BE2C (cell line): ENCODE results near the gene C1orf159.

Source experiments
- DNase-seq: peaks from one replicate; pipeline ENCODE4 v3.0.0-alpha.2; 2020
- H3K27me3 ChIP-seq: fragments of 250-450 bp; sonication (Bioruptor Pico); 2 replicates; pipeline ENCODE4 v1.5.1; 2020; ENCODE audit warnings: mild to moderate bottlenecking
- H3K36me3 ChIP-seq: fragments of 250-450 bp; sonication (Bioruptor Pico); 2 replicates; pipeline ENCODE4 v1.5.1; 2020; ENCODE audit warnings: mild to moderate bottlenecking
- H3K4me1 ChIP-seq: fragments of 250-450 bp; sonication (Bioruptor Pico); 2 replicates; pipeline ENCODE4 v1.5.1; 2020
- H3K4me3 ChIP-seq: 2 replicates; pipeline ENCODE4 v1.5.1; 2011; ENCODE audit warnings: low read depth, low read length
- H3K9me3 ChIP-seq: fragments of 250-450 bp; sonication (Bioruptor Pico); 2 replicates; pipeline ENCODE4 v1.5.1; 2020
- CTCF ChIP-seq: IDR thresholded peaks from 2 replicates; pipeline ENCODE4 v1.5.1; 2012; ENCODE audit warnings: mild to moderate bottlenecking, low read depth, low read length

Gene C1orf159

GRCh38 chr1:1034439-1034781, 81.5 kb downstream of the C1orf159 start:
- H3K27me3 ChIP-seq = peaks cover 29% of the 10 kb centered on the region
- H3K4me3 ChIP-seq = no peak overlapping the region
- TF ChIP-seq CTCF = no peak
- H3K9me3 ChIP-seq = no peaks in the 10 kb centered on the region
- H3K4me1 ChIP-seq = peaks cover 5% of the 10 kb centered on the region
- no peaks in the 10 kb centered on the region for H3K36me3 ChIP-seq
- peak; percentile 54 for DNase-seq

GRCh38 chr1:1033731-1034438, 82.0 kb downstream of the C1orf159 start:
- no peak overlapping the region for H3K4me3 ChIP-seq
- no peaks in the 10 kb centered on the region; the same call in 1 of the 2 replicates for H3K4me1 ChIP-seq

GRCh38 chr1:1033009-1033587, 82.8 kb downstream of the C1orf159 start:
- Histone ChIP-seq H3K9me3 (no peaks in the 10 kb centered on the region), H3K36me3 (no peaks in the 10 kb centered on the region), H3K27me3 (peaks cover 16% of the 10 kb centered on the region), H3K4me1 (no peaks in the 10 kb centered on the region), H3K4me3 (peak overlapping the region; percentile 38)
- peak; percentile 97 for DNase-seq
- TF ChIP-seq CTCF = peak; percentile 77

More at GRCh38 chr1:1033731-1034438, 82.0 kb downstream of the C1orf159 start:
- no peak for DNase-seq
- H3K27me3 ChIP-seq = peaks cover 24% of the 10 kb centered on the region
- H3K36me3 ChIP-seq = no peaks in the 10 kb centered on the region
- no peak for TF ChIP-seq CTCF
- no peaks in the 10 kb centered on the region for H3K9me3 ChIP-seq

- Histone ChIP-seq H3K4me3 (peak overlapping the region; percentile 38), H3K27me3 (peaks cover 16% of the 10 kb centered on the region), H3K9me3 (no peaks in the 10 kb centered on the region), H3K4me1 (no peaks in the 10 kb centered on the region), H3K36me3 (no peaks in the 10 kb centered on the region)
- peak; percentile 73 for DNase-seq
- TF ChIP-seq CTCF = peak; percentile 30
These were observed 83.5 kb downstream of the C1orf159 start for GRCh38 chr1:1032424-1032823.
